Activated CD8-positive, alpha-beta T cell treated with anti-CD3 and anti-CD28 coated beads for 36 hours (primary cell): ENCODE results near the gene NFATC2. TPM values are rescaled to one million over a fixed set of nuclear protein-coding genes. Genes with fewer than 3 reads are reported as not detected.

Source experiments
- ATAC-seq: fragments of 200-7000 bp; cut with Tn5 transposase; one replicate; pipeline ENCODE4 v1.10.0; 2021; ENCODE audit warnings: mild to moderate bottlenecking, moderate library complexity
- CTCF ChIA-PET: fragments of 350-600 bp; sonication (Branson Sonifier 250); formaldehyde crosslinking; loops from one replicate; lab custom pipeline; 2021; ENCODE audit warnings: antibody characterized with exemption; lab: Charles Lee
- POLR2A ChIA-PET: fragments of 350-600 bp; sonication (Branson Sonifier 250); formaldehyde crosslinking; loops from one replicate; lab custom pipeline; 2021; ENCODE audit warnings: antibody characterized with exemption; lab: Charles Lee
- DNase-seq: peaks from one replicate; pipeline ENCODE4 v3.0.0-alpha.2; 2020
- H3K27ac Mint-ChIP-seq: one replicate; pipeline ENCODE4 v1.8.0; 2021; ENCODE audit warnings: mild to moderate bottlenecking, mixed read lengths
- H3K27me3 Mint-ChIP-seq: one replicate; pipeline ENCODE4 v1.8.0; 2021; ENCODE audit warnings: mixed read lengths
- H3K36me3 Mint-ChIP-seq: one replicate; pipeline ENCODE4 v1.8.0; 2021; ENCODE audit warnings: low read depth, mixed read lengths
- H3K4me1 Mint-ChIP-seq: one replicate; pipeline ENCODE4 v1.8.0; 2021; ENCODE audit warnings: low read depth, mixed read lengths
- H3K4me3 Mint-ChIP-seq: one replicate; pipeline ENCODE4 v1.8.0; 2021; ENCODE audit warnings: mild to moderate bottlenecking, moderate library complexity, mixed read lengths
- H3K9me3 Mint-ChIP-seq: one replicate; pipeline ENCODE4 v1.8.0; 2021; ENCODE audit warnings: mixed read lengths
- CTCF ChIP-seq: fragments of 200-600 bp; IDR thresholded peaks from one replicate; pipeline ENCODE4 v1.8.0; 2022; ENCODE audit warnings: antibody characterized with exemption, mild to moderate bottlenecking
- intact Hi-C: fragments of 100-400 bp; cut with micrococcal nuclease; formaldehyde crosslinking; loops from one replicate; pipeline ENCODE4 v1.10.0; 2022
- total RNA-seq, 2 experiments: library from RNA; stranded (reverse); gene quantifications; one replicate each; pipeline ENCODE4 v1.2.3, GENCODE V29; 2021

The NFATC2 gene
- total RNA-seq, 2 experiments from 2014 or later = 38.3 to 40.9 TPM

GRCh38 chr20:51495291-51495690 is 47.2 kb downstream of the NFATC2 start:
- DNase-seq (no peak), ATAC-seq (no peak)
- TF ChIP-seq CTCF = no peak
- CTCF ChIA-PET = interaction anchor here (1.1 to 2.1 kb wide), 4 partner anchors 9 to 102 kb away, joined by 3 to 9 read pairs (median 4); no protein-coding TSS in a partner anchor
- intact Hi-C loops = no loop called here
- H3K36me3 Mint-ChIP-seq = peaks cover 77% of the 10 kb centered on the region
- no peaks in the 10 kb centered on the region for H3K27me3 Mint-ChIP-seq
- peak overlapping the region; percentile 92 for H3K27ac Mint-ChIP-seq
- H3K9me3 Mint-ChIP-seq = no peaks in the 10 kb centered on the region
- H3K4me1 Mint-ChIP-seq = peaks cover 96% of the 10 kb centered on the region
- POLR2A ChIA-PET = interaction anchor here (1.4 to 12.2 kb wide), 6 partner anchors 14 to 100 kb away, joined by 5 to 142 read pairs (median 20); partner anchors contain the start of gene NFATC2
- H3K4me3 Mint-ChIP-seq = peak overlapping the region; percentile 52

DNA sequence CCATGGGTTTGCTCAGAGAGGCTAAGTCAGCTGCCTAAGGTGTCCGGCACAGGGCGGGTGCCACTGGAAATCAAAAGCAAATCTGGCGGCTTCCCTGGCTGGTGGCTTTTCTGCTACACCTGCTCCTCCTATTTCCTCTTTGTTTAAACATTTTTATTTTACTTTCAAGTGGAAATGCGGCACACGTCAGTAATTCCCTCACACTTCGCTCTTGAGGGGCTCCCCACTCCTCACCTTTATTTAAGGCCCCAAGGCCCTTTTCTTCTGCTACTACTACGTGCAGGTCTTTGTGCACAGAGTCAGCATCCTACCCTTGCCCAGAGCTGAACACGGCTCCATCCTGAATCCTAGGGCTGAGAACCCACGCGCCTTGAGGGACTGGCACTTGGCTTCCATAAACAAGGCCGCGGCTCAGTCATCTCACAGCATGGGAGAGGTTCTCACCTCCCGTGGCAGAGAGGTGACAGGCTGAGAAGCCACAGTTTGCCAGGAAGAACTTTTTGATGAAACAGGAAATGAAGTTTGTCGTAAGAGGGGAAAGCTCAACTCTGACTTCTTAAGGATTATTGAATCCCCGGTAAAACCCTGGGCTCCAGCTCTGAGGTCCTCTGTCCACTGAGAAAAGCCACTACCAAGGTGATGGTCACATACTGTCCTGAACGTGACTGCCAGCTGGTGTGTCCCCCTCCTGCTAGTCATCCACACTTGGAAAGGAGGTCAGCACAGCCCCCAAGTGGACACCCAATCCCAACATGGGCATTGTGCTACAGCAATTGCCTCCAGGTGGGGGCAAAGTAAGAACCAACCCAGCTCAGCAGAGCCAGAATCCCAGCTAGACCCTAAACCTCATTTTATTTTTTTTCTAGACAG is 48.0 kb downstream of the NFATC2 start:
- intact Hi-C loops = no loop called here

GRCh38 chr20:51493346-51493791 is 49.1 kb downstream of the NFATC2 start:
- peak; percentile 66 for DNase-seq
- Mint-ChIP-seq H3K9me3 (no peaks in the 10 kb centered on the region), H3K27ac (peak overlapping the region; percentile 92), H3K36me3 (peaks cover 79% of the 10 kb centered on the region), H3K4me1 (peaks cover 93% of the 10 kb centered on the region), H3K27me3 (no peaks in the 10 kb centered on the region), H3K4me3 (no peak overlapping the region)
- ChIA-PET POLR2A (interaction anchor here (1.7 to 12.2 kb wide), 6 partner anchors 9 to 48 kb away, joined by 5 to 142 read pairs (median 20); partner anchors contain the start of gene NFATC2), CTCF (interaction anchor here (0.9 to 4.2 kb wide), 4 partner anchors 11 to 506 kb away, joined by 3 to 17 read pairs (median 7); partner anchors contain the start of gene NFATC2)
- intact Hi-C loops = no loop called here
- peak; percentile 18 for ATAC-seq
- TF ChIP-seq CTCF = no peak

More for the DNA sequence above, 48.0 kb downstream of the NFATC2 start:
- Mint-ChIP-seq H3K27ac (peak overlapping the region; percentile 92), H3K9me3 (no peaks in the 10 kb centered on the region), H3K4me1 (peaks cover 96% of the 10 kb centered on the region), H3K27me3 (no peaks in the 10 kb centered on the region), H3K36me3 (peaks cover 81% of the 10 kb centered on the region), H3K4me3 (peak overlapping the region; percentile 52)
- ChIA-PET CTCF (interaction anchor here (0.7 to 4.2 kb wide), 7 partner anchors 8 to 102 kb away, joined by 3 to 17 read pairs (median 5); partner anchors contain the start of gene NFATC2), POLR2A (interaction anchor here (1.1 to 12.2 kb wide), 9 partner anchors 10 to 101 kb away, joined by 4 to 142 read pairs (median 7); partner anchors contain the start of gene NFATC2)
- DNase-seq (peak; percentile 57), ATAC-seq (peak; percentile 4)
- no peak for TF ChIP-seq CTCF

DNA sequence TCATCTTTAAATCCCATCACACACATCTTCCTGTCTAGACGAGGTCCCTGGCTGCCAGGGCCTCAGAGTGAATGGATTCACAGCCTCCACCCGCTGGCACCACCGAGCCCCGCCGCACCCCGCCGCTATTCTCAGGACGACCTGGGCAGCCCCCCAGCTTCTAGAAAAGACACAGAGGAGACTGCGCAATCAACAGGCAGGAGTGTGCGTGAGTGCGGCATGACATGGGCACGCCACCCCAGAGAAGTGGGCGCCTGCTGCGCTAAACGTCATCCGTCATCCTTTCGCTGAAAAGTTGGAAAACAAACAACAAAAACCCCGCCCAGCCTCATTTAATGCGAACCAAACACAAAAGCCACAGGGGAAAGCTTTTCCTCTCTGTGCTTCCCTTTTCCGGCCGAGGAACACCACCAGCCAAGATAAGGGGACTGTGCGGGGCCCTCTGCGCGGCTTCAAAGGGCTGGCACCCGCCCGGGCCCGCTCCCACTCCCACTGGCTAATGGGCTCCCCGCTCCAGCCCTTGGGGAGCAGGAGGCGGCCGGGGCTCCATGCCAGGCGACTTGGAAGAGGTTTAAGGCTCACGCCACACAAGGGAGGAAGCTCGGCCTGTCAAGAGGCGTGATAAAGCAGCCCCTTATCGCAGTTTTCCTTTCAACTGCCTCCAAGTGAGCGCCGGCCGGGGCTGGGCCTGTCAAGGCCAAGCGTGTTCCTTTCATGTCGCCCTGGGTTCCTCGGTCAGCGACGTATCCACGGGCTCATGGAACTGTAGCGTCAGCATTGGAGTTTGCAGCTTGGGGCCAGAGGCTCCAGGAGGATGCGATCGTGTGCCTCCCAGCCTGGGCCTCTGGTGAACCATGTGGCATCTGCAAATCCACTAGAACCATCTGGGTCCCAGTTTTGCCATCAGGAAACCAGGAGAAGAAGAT is 50.1 kb downstream of the NFATC2 start:
- peaks cover 83% of the 10 kb centered on the region for H3K36me3 Mint-ChIP-seq
- intact Hi-C loops = no loop called here
- DNase-seq (no peak), ATAC-seq (no peak)
- no peaks in the 10 kb centered on the region for H3K9me3 Mint-ChIP-seq
- CTCF ChIA-PET = interaction anchor here (1.0 to 4.2 kb wide), 3 partner anchors 10 to 50 kb away, joined by 3 to 17 read pairs (median 10); partner anchors contain the start of gene NFATC2
- no peak for TF ChIP-seq CTCF
- POLR2A ChIA-PET = interaction anchor here (1.2 to 12.2 kb wide), 6 partner anchors 8 to 49 kb away, joined by 3 to 142 read pairs (median 18); partner anchors contain the start of gene NFATC2
- H3K4me3 Mint-ChIP-seq = no peak overlapping the region
- H3K27me3 Mint-ChIP-seq = no peaks in the 10 kb centered on the region
- peaks cover 93% of the 10 kb centered on the region for H3K4me1 Mint-ChIP-seq
- peak overlapping the region; percentile 92 for H3K27ac Mint-ChIP-seq
